ENCODE measurements around the gene ENPP3.

Gene ENPP3

DNA sequence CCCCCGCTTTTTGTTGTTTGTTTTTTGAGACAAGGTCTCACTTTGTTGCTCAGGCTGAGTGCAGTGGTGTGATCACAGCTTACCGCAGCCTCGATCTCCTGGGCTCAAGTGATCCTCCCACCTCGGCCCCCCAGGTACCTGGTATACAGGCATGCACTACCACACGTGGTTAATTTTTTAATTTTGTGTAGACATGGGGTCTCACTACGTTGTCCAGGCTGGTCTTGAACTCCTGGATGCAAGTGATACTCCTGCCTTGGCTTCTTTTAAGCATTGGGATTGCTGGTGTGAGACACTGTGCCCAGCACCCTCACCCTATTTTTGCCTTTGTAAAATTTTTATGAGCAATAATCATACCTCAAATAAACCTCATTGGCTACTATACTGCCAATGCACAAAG is 5.5 kb downstream of the ENPP3 start:
- in situ Hi-C loops (cut with MboI; ENCODE audit: low sequenced_read_pairs) = no loop called here

DNA sequence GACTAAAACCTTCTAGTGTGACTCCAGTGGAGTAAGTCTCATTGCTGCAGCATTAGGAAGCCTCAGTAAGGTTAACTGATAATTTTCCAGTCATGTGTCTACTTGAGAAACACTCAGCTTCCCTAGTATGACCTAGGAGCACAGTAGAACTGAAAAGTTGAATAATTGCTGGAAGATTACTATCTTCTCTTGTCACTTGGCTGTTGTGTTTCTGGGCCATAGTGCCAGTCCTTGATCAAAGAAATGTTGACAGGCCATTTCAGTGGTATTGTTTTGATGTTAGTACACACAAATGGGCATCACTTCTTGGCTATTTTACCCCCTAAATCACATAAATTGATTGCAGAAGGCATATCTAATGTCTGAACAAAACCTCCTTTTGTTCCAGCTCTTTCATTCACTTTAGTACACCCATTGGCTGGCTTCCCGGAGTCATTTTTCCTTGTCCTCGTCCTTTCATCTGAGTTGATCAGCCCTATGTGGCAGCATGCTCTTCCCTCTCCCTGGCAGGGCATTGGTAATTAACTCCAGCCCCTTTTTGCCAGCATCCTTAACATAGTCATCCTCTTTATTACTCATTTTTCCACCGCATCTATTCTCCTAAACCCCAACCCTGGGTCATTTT is 6.0 kb downstream of the ENPP3 start:
- in situ Hi-C loops (cut with MboI; ENCODE audit: low sequenced_read_pairs) = no loop called here

DNA sequence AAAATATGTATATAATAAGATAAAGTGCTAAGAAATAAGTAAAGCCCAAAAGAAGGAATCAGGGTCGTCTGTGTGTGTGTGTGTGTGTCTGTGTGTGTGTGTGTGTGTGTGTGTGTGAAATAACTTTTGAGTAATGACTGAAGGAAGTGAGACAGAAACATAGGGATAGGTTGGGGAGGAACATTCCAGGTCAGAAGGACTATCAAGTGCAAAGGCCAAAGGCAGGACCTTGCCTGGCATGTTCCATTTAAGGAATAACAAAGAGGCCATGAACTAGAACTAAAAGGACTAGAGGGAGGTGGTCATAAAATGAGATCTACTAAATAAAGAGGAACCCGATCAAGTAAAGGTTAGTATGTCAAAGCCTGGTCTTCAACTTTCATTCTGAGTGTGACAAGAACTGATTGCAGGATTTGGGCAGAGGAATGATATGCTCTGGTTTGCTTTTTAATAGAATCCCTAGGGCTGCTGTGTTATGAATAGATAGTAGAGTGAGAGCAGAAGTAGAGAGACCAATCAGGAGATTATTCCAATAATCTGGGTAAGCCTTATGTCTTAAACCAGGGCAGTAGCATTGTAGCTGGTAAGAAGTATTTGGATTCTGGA is 6.9 kb downstream of the ENPP3 start:
- in situ Hi-C loops (cut with MboI; ENCODE audit: low sequenced_read_pairs) = no loop called here

DNA sequence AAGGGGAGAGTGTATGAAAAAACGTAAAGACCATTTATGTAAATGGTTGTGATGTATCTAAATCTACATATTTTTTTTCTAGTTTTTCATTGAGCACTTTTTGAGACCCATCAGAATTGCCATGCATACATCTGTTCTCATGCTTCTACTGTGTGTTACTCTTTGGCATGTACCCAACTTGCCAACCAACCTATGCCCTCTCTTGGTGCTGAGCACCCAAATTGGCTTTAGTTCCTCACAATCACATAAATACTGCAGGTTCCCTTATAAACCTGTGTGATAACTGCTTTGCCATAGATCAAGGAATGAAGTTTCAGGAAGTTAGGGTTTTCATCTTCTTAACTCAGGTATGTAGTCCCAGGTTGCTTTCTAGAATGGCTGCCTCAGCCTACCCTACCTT is 7.8 kb downstream of the ENPP3 start:
- in situ Hi-C loops (cut with MboI; ENCODE audit: low sequenced_read_pairs) = no loop called here

DNA sequence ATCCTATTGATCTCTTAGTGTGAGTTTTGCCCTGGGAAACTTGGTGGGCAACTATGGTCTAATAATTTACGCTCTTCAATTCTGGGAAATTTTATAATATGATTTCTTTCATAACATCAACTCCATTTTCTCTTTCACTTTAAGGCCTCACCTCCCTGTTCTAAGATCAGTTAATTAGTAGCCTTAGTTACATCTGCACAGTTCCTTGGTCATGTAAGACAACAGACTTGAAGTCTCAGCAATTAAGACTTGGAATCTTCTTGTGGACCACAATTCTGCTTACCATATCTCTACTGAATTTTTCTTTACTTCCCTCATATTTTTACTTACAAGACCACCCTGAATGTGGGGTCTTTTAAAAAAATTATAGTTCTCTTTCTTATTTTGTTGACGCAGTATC is 8.7 kb downstream of the ENPP3 start:
- in situ Hi-C loops (cut with MboI; ENCODE audit: low sequenced_read_pairs) = no loop called here

DNA sequence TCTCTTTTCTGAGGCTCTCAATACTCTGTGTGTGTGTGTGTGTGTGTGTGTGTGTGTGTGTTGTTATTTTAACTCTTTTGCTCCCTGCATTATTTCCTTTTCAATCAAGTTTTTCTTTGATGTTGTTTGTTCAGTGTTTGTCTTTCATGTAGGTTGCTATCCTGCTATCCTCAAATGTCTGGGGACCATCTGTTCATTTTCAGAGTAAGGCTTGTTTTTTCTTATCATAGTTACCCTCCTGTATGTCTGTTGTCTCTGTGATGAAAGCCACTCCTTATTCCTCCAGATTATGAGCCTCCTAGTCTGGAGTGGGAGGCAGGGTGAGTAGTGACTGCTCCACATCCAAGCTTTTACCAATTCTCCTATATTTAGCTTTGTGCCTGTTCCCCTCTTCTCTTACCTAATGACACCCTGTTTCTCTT is 9.2 kb downstream of the ENPP3 start:
- in situ Hi-C loops (cut with MboI; ENCODE audit: low sequenced_read_pairs) = no loop called here

DNA sequence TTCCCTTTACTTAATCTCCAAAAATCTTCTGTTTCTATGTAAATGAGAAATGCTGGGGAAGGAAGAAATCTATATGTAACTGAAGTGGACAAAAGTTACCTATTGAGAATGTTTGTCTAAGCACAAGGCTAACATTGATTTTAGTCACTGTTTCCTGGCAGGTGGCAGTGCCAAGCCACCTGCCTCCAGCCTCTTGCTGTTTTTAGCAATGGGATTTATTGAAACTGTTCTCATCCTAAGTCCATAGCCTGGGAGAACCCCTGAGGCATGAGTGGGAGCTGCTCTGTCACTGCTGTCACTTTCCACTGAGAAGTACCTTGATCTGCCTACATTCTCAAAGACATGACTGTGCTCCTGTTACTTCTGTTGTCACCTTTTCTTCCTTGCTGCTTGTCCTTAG is 14.7 kb downstream of the ENPP3 start:
- in situ Hi-C loops (cut with MboI; ENCODE audit: low sequenced_read_pairs) = no loop called here

DNA sequence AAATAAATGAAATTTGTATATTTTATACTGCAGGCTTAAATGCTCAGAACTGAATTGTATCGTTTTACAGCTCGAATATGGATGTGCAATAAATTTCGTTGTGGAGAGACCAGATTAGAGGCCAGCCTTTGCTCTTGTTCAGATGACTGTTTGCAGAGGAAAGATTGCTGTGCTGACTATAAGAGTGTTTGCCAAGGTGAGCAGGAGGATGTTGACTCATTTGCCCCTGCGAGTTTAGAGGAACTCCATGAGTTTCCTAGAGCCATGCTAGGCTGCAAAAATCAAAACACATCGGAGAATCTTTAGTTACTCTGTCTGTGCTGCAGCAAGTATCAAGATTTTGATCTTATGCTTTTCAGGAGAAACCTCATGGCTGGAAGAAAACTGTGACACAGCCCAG is 15.4 kb downstream of the ENPP3 start:
- in situ Hi-C loops (cut with MboI; ENCODE audit: low sequenced_read_pairs) = no loop called here

DNA sequence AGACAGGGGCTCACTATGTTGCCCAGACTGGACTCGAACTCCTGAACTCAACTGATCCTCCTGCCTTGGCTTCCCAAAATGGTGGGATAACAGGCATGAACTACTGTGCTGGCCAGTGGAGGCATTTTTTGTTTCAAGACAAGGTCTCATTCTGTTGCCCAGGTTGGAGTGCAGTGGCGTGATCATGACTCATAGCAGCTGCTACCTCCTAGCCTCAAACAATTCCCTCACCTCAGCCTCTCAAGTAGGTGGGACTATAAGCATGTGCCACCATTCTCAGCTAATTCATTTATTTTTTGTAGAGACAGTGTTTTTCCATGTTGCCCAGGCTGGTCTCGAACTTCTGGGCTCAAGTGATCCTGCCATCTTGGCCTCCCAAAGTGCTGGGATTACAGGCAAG is 17.2 kb downstream of the ENPP3 start:
- in situ Hi-C loops (cut with MboI; ENCODE audit: low sequenced_read_pairs) = no loop called here

DNA sequence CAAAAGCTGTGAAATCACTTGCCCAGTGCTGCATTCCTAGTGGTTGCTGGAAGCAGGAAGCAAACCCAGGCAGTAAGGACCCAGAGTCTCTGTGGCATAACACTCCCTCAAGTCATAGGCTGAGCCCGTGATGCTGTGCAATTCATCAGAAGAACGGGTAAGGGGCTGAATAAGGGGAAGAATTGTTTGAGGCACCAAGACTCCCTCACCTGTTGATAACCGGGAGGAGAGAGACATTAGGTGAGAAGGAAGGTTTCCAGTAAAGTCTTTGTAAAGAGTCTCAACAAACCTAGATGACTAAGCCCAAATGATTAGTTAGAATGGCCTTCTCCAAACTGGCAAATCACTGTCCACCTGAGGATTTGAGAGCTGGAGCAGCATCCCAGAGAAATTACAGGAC is 18.3 kb downstream of the ENPP3 start:
- in situ Hi-C loops (cut with MboI; ENCODE audit: low sequenced_read_pairs) = no loop called here

DNA sequence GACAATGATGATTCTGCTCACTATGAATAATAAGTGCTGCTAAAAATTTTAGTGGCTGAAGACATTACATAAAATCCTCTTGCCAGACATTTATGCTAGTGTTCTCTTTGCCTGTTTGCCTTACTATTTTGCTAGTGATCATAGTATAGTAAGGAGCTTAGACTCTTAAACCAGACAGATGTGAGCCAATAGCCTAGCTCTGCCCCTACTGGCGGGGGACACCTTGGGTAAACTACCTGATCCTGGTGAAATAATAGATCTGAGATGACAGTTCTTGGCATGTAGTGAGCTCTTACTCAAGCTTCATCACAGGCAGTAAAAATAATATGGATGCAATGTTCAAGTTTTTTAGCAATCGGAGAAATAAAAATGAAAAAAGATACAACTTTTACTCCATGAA is 18.8 kb downstream of the ENPP3 start:
- in situ Hi-C loops (cut with MboI; ENCODE audit: low sequenced_read_pairs) = no loop called here

DNA sequence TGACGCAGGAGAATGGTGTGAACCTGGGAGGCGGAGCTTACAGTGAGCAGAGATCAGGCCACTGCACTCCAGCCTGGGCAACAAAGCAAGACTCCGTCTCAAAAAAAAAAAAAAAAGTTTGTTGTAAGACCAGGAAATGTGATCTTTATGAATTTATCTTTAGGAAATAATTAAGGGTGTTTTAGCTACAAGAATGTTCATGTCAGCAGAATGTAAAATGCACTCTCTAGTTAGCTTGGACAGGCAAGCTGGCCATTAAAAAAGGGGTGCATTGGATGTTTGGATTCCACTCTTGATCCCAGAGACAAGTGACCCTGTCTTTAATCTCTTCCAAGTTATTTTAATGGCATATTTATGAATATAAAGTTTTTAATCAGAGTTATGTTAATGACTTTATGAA is 19.6 kb downstream of the ENPP3 start:
- in situ Hi-C loops (cut with MboI; ENCODE audit: low sequenced_read_pairs) = no loop called here

DNA sequence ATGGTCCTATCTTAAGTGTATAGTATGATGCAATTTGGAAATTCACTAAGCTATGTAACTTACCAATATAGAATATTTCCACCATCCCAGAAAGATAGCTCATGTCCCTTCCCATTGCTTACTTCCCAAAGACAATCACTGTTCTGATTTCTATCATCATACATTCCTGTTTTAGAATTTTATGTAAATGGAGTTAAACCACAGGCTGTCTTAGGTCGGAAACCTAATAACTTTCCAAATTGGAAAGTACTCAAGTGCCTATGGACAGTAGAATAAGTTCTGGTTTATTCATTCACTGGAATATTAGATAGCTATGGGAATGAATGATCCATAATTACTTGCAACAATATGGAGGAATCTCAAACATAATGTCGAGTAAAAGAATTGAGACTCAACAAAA is 20.1 kb downstream of the ENPP3 start:
- in situ Hi-C loops (cut with MboI; ENCODE audit: low sequenced_read_pairs) = no loop called here

DNA sequence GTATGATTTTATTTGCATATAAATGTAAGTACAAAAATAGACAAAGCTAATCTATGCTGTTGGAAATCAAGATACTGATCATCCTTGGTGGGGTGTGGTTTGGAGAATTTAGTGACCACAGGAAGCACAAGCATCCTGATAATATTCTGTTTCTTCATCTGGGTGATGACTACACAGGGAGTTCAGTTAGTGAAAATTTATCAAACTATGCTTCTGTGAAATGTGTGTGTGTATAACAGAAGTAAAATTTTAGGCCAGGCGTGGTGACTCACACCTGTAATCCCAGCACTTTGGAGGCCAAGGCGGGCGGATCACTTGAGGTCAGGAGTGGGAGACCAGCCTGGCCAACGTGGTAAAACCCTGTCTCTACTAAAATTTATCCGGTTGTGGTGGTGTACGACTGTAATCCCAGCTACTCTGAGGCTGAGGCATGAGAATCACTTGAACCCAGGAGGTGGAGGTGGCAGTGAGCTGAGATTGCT is 20.6 kb downstream of the ENPP3 start:
- in situ Hi-C loops (cut with MboI; ENCODE audit: low sequenced_read_pairs) = no loop called here

DNA sequence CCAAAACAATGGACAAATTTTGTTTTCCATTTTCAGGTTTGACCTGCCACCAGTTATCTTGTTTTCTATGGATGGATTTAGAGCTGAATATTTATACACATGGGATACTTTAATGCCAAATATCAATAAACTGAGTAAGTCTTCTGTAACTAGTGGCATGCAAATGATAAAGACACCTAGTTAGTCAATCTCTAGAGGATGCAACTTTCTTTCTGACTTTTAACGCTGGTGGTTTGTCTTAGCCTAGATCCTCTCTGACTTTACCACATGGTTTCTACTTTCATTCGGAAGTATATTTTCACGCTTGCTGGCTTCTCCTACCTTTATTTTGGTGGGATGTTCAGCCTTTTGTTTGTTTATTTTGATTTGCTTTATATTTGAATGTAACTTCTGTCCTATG is 21.2 kb downstream of the ENPP3 start:
- in situ Hi-C loops (cut with MboI; ENCODE audit: low sequenced_read_pairs) = no loop called here

DNA sequence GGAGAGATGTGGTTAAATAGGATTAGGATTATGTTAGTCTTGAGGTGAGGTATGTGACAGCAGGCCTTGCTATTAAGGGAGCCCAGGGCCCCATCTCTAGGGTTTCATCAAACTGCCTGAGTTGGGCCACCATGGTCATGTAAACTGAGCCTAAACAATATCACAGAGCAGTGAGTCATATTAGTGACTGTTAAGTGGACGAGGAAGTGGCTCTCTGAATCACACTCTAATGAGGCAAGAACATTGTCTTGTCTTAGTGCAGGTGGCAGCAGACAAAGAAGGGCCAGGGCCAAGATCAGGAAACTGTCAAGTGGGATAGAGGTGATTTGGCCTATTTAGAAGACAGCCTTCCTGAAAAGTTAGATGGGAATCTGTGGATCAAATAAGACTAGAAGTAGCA is 23.1 kb downstream of the ENPP3 start:
- in situ Hi-C loops (cut with MboI; ENCODE audit: low sequenced_read_pairs) = no loop called here

DNA sequence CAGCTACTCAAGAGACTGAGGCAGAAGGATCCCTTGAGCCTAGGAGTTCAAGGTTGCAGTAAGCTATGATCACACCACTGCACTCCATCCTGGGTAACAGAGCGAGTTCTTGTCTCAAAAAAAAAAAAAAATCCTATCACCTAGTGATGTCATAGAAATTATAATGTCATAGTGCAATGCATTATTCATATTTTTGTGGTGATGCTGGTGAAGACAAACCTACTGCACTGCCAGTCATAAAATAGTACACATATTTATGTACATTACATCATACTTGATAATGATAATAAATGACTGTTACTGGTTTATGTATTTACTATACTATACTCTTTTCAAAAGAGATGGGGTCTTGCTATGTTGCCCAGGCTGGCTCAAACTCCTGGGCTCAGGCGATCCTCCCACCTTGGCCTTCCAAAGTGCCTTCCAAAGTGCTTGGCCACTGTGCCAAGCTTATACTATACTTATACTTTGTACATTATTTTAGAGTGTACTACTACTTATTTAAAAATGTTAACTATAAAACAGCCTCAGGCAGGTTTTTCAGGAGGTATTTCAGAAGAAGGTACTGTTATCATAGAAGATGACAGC is 26.6 kb downstream of the ENPP3 start:
- in situ Hi-C loops (cut with MboI; ENCODE audit: low sequenced_read_pairs) = no loop called here

DNA sequence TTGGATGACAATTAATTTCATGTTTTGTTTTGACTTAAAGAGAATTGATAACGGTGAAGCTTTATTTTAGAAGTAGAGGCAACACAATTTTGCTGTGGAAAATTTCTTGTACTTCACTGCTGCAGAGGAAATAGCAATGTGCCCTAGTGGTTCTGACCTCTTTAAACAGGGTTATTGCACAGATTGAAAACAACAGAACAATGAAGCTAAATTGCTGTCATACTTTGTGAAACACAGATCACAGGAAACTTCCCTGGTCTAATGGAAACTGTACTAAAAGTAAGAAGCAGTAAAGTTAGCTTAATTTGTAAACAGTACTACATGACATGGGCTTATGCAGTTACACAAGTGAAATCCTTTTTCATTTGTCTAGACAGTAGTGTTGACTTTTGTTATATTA is 32.8 kb downstream of the ENPP3 start:
- in situ Hi-C loops (cut with MboI; ENCODE audit: low sequenced_read_pairs) = no loop called here

DNA sequence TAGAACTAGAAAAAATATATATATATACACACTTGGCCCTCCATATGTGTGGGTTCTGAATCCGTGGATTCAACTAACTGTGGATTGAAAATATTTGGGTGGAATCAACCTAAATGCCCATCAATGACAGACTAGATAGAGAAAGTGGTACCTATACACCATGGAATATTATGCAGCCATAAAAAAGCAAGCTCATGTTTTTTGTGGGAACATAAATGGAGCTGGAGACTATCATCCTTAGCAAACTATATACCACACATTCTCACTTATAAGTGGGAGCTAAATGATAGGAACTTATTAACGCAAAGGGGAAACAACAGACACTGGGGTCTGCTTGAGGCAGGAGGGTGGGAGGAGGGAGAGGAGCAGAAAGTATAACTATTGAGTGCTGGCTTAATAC is 36.1 kb downstream of the ENPP3 start:
- in situ Hi-C loops (cut with MboI; ENCODE audit: low sequenced_read_pairs) = no loop called here

DNA sequence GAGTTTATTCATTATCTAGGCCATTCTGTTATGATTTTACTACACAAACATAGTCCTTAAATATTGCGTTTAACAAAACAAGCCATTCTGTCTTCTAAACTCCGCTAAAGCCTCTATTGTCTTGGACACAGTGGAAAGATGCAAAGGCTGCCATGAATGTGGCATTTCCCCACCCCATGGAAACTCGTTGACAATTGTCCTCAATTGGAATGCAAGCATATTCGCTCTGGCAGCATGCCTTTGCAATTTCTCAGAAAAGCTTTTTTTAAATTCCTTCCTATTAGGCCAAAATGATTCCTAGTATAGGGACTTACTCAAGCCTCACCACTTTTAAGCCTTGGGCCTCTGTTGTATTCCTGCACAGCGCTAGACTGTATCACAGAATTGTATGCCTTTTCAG is 41.3 kb downstream of the ENPP3 start:
- in situ Hi-C loops (cut with MboI; ENCODE audit: low sequenced_read_pairs) = loop anchor here (25.0 kb wide), 1 partner anchor 234 kb away; no protein-coding TSS in a partner anchor

DNA sequence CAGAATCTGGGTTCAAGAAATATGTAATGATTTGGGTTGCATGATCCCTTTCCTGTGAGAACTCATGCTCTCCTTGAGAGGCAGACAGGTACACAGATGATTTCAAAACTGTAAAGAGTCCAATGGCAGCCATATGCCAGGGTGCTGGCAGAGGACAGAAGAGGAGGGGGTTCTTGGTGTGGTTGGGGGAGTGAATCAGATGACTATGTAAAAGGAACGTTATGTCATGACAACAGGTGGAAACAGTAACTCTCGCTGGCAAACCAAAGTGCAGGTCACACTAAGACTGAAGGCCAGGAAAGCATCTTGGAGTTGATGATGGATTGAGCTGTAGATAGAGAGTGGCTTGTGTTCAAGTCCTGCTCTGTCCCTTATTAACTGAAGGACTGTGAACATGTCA is 43.8 kb downstream of the ENPP3 start:
- in situ Hi-C loops (cut with MboI; ENCODE audit: low sequenced_read_pairs) = loop anchor here (25.0 kb wide), 1 partner anchor 231 kb away; no protein-coding TSS in a partner anchor

DNA sequence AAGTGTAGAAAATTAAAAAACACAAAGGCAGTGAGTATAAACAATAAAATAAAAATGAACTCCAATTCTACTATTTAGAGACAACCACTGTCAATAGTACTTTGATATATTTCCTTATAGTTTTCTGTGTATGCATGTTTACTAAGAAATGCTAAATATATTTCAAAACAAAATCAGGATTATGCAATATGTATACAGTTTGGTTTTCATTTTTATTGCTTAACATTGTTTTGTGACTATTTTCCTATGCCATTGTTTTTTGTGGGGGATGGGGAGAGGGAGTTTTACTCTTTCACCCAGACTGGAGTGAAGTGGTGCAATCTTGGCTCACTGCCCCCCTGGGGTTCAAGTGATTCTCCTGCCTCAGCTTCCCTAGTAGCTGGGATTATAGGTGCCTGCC is 44.5 kb downstream of the ENPP3 start:
- in situ Hi-C loops (cut with MboI; ENCODE audit: low sequenced_read_pairs) = loop anchor here (25.0 kb wide), 1 partner anchor 231 kb away; no protein-coding TSS in a partner anchor

Measured in HL-60/S4 (cell line).